GM12878 (cell line): ENCODE results near the gene MRPL28. TPM values are rescaled to one million over a fixed set of nuclear protein-coding genes. Genes with fewer than 3 reads are reported as not detected.

Experiments used
- ATAC-seq: fragments of 200-7000 bp; cut with Tn5 transposase; 3 replicates; pipeline ENCODE4 v1.9.1; 2020; ENCODE audit warnings: mild to moderate bottlenecking, moderate library complexity
- BruUV-seq: library from RNA; stranded (reverse); fragments of 400-500 nt; replicated peaks from 2 replicates; lab custom pipeline; 2021; lab: Mats Ljungman, UMichigan
- CTCF ChIA-PET: fragments of 300-600 bp; sonication (Branson Sonifier 250); formaldehyde crosslinking; extraction: SDS; loops from one replicate; lab custom pipeline; 2021; ENCODE audit warnings: inconsistent platforms; lab: Yijun Ruan, JAX
- POLR2A ChIA-PET: fragments of 350-600 bp; formaldehyde crosslinking; extraction: SDS; loops from one replicate; lab custom pipeline; 2021; ENCODE audit warnings: inconsistent platforms; lab: Charles Lee
- RAD21 ChIA-PET: fragments of 300-600 bp; sonication (Branson Sonifier 250); formaldehyde crosslinking; loops from one replicate; lab custom pipeline; 2023; ENCODE audit warnings: antibody characterized with exemption; ENCODE audit not compliant: unreplicated experiment; lab: Charles Lee
- SMC1A ChIA-PET: fragments of 300-600 bp; sonication (Branson Sonifier 250); formaldehyde crosslinking; loops from one replicate; lab custom pipeline; 2023; ENCODE audit not compliant: unreplicated experiment, uncharacterized antibody; lab: Charles Lee
- DNase-seq: peaks from one replicate; pipeline ENCODE4 v3.0.0-alpha.2; 2011; ENCODE audit warnings: low read depth, low spot score
- FAIRE-seq: peaks from 3 replicates; lab custom pipeline; 2011; peaks lifted over from hg19 to GRCh38; lab: Jason Lieb, UNC
- H2AFZ ChIP-seq: 2 replicates; pipeline ENCODE4 v1.6.0; 2011; ENCODE audit warnings: low read depth, low read length, control low read depth; ENCODE audit not compliant: control insufficient read depth
- H3K27ac ChIP-seq: 2 replicates; pipeline ENCODE4 v1.5.1; 2011; ENCODE audit warnings: control low read depth; ENCODE audit not compliant: control insufficient read depth, insufficient read depth
- H3K27me3 ChIP-seq, 2 experiments: replicated peaks in 1 of 2; 2 replicates each; pipeline versions ENCODE4 v1.6.0 to v1.6.1; 2011; ENCODE audit warnings: low read length in 1 of 2; ENCODE audit not compliant: control insufficient read depth in 2 of 2, insufficient read depth in 2 of 2
- H3K36me3 ChIP-seq, 2 experiments: 2 replicates each; pipeline ENCODE4 v1.5.1; 2011; ENCODE audit warnings: low read length in 1 of 2; ENCODE audit not compliant: control insufficient read depth in 2 of 2, insufficient read depth in 2 of 2
- H3K4me1 ChIP-seq: 2 replicates; pipeline ENCODE4 v1.6.1; 2011; ENCODE audit warnings: mild to moderate bottlenecking, low read length, moderate library complexity, mixed read lengths; ENCODE audit not compliant: control insufficient read depth, insufficient read depth
- H3K4me2 ChIP-seq: 2 replicates; pipeline ENCODE4 v1.6.0; 2011; ENCODE audit warnings: control low read depth; ENCODE audit not compliant: control insufficient read depth, insufficient read depth
- H3K4me3 ChIP-seq: fragments of 200-600 bp; sonication (generic); 2 replicates; pipeline ENCODE4 v1.5.1; 2016
- H3K79me2 ChIP-seq: 2 replicates; pipeline ENCODE4 v1.6.0; 2011; ENCODE audit warnings: low read length; ENCODE audit not compliant: control insufficient read depth, insufficient read depth
- H3K9ac ChIP-seq: 2 replicates; pipeline ENCODE4 v1.8.0; 2011; ENCODE audit warnings: low read length, control low read depth, mixed read lengths; ENCODE audit not compliant: control insufficient read depth, insufficient read depth
- H3K9me3 ChIP-seq: replicated peaks from 3 replicates; pipeline ENCODE4 v1.5.1; 2011; ENCODE audit warnings: mild to moderate bottlenecking, low read length; ENCODE audit not compliant: control insufficient read depth, insufficient read depth
- H4K20me1 ChIP-seq: 2 replicates; pipeline ENCODE4 v1.6.0; 2011; ENCODE audit not compliant: control insufficient read depth, insufficient read depth
- PRDM15 ChIP-seq: fragments of 450-650 bp; formaldehyde crosslinking; IDR thresholded peaks from 2 replicates; pipeline ENCODE4 v1.4.0; 2020; ENCODE audit warnings: mild to moderate bottlenecking, moderate library complexity
- WGBS: methylation state at CpG from one replicate; pipeline ENCODE4 v1.1.6; 2016; ENCODE audit warnings: low lambda C conversion rate; ENCODE audit not compliant: insufficient replicate concordance, insufficient coverage; ENCODE audit errors: missing lambda C conversion rate; 5-methylcytosine and 5-hydroxymethylcytosine counted together
- in situ Hi-C: fragments of 300-500 bp; cut with MboI; formaldehyde crosslinking; loops from 9 replicates; pipeline ENCODE4 v1.14.3; 2018; ENCODE audit warnings: mixed read lengths
- intact Hi-C: fragments of 100-400 bp; cut with micrococcal nuclease; formaldehyde crosslinking; loops from one replicate; pipeline ENCODE4 v1.14.2; 2022; ENCODE audit not compliant: unreplicated experiment
- polyA plus RNA-seq, 11 experiments: library from polyadenylated mRNA; depleted of rRNA in 4 of 11; unstranded in 6 of 11; stranded (reverse) in 5 of 11; fragments of >200 nt; fragmentation: Nextera tagmentation in 4 of 11; fragmentation: Illumina TruSeq in 1 of 11; extraction: Ambion mirVana in 4 of 11; extraction: Trizol in 1 of 11; gene quantifications; 1 replicate in 1 of 11; 2 replicates in 10 of 11; pipeline versions ENCODE4 v1.2.1 to v1.2.3, GENCODE V29; 2011 to 2016; ENCODE audit warnings: inconsistent platforms in 2 of 11, missing spikeins in 2 of 11, low read depth in 1 of 11
- total RNA-seq, 4 experiments: library from RNA; depleted of rRNA in 3 of 4; stranded (reverse); fragments of >200 nt in 3 of 4; fragmentation: Illumina TruSeq in 1 of 4; extraction: Trizol in 1 of 4; gene quantifications; 2 replicates each; pipeline versions ENCODE4 v1.2.1 to v1.2.3, GENCODE V29; 2013 to 2021

MRPL28 gene
- total and polyA plus RNA-seq, 10 of the 15 experiments (the other 5 are each of a cell fraction or from before 2014, with no cell fraction given): 1.6 to 185 (median 110) TPM

DNA sequence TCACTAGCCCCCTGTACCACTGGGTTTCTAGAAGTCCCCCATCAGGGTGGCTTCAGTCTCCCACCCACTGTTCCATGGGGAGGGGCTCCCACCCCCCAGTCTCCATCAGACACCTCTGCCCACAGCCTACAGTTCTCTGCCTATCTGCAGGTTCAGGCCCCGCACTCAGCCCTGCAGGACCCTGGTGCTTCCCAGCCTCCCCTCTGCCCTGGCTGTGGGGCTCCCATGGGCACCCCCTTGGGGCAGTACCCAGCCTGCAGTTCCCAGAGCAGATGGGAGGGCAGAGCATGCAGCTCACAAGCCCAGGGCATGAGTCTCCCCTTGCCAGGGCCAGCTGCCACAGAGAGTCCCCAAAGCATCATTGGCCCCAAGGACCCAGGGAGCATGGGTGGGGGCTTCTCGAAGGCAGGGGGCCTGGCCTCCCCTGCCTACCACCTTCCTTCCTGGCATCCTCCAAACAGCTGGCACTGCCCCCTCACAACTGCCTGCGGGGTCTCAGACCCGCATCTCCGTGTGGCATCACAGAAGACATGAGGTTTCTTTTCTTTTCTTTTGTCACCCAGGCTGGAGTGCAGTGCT is 2.8 kb upstream of the MRPL28 start:
- intact Hi-C loops: no loop called here
- H3K4me2 ChIP-seq: no peak overlapping the region
- BruUV-seq: no TSS peak
- ChIA-PET POLR2A (interaction anchor here (3.0 kb wide), 1 partner anchor 8 kb away, joined by 22 read pairs; the partner anchor contains the start of gene PGAP6), RAD21 (no interaction called here), CTCF (no interaction called here), SMC1A (no interaction called here)
- DNase-seq (no peak), ATAC-seq (no peak), FAIRE-seq (no peak)
- H3K27me3 ChIP-seq: no peaks in the 10 kb centered on the region
- peaks cover 4% of the 10 kb centered on the region; the same call in 1 of the 2 replicates for H3K4me1 ChIP-seq
- in situ Hi-C loops: no loop called here
- 77% methylated on average over 5 of the region's 5 CpGs for WGBS
- no peaks in the 10 kb centered on the region for H3K9me3 ChIP-seq
- H2AFZ ChIP-seq: no peak overlapping the region
- H4K20me1 ChIP-seq: no peaks in the 10 kb centered on the region
- peaks cover 3 to 14% of the 10 kb centered on the region in 2 experiments; a peak in 3 of 4 replicates for H3K36me3 ChIP-seq
- H3K9ac ChIP-seq: no peak overlapping the region
- no peak overlapping the region for H3K4me3 ChIP-seq
- TF ChIP-seq PRDM15: no peak
- peaks cover 4% of the 10 kb centered on the region for H3K79me2 ChIP-seq
- no peak overlapping the region for H3K27ac ChIP-seq
